ENCODE results near the gene PGBD5. TPM values are rescaled to one million over a fixed set of nuclear protein-coding genes. Genes with fewer than 3 reads are reported as not detected.

PGBD5 gene
- polyA plus RNA-seq, 1 donor (not counting 4 experiments of a cell fraction or from before 2014, with no cell fraction given) = 0.28 TPM

GRCh38 chr1:230383425-230383824 is 42.7 kb downstream of the PGBD5 start:
- H3K4me1 ChIP-seq (ENCODE audit: control insufficient read depth, extremely low read depth, insufficient read depth, low read length) = no peaks in the 10 kb centered on the region
- no peak overlapping the region for H3K27ac ChIP-seq (ENCODE audit: control insufficient read depth, insufficient read depth, low read length)
- no peak overlapping the region for H3K4me3 ChIP-seq (ENCODE audit: control insufficient read depth in 2 of 3, extremely low read depth in 1 of 3, insufficient read depth in 2 of 3, low read depth in 1 of 3, low read length in 3 of 3)
- H3K27me3 ChIP-seq (ENCODE audit: control insufficient read depth, extremely low read depth, insufficient read depth, low read length) = no peaks in the 10 kb centered on the region
- no peaks in the 10 kb centered on the region for H3K9me1 ChIP-seq (ENCODE audit: control insufficient read depth, extremely low read depth, insufficient read depth, low read length)
- H4K20me1 ChIP-seq (ENCODE audit: control insufficient read depth, extremely low read depth, insufficient read depth, low read length) = no peaks in the 10 kb centered on the region
- H3K36me3 ChIP-seq (ENCODE audit: control insufficient read depth in 2 of 2, extremely low read depth in 1 of 2, insufficient read depth in 2 of 2, low read length in 2 of 2) = no peaks in the 10 kb centered on the region
- no peak overlapping the region for H2AFZ ChIP-seq (ENCODE audit: control insufficient read depth, low read length)
- no peak overlapping the region for H3K4me2 ChIP-seq (ENCODE audit: control insufficient read depth, extremely low read depth, insufficient read depth, low read depth, low read length)
- FAIRE-seq (no peak), DNase-seq (ENCODE audit: low read depth, low spot score) (no peak)
- no peak overlapping the region for H3K9ac ChIP-seq (ENCODE audit: control insufficient read depth, extremely low read depth, insufficient read depth, low read length)
- dilution Hi-C loops (cut with MboI; ENCODE audit: extremely low pct_ligation_motif_present, low sequenced_read_pairs) = no loop called here
- TF ChIP-seq CTCF (optimal IDR thresholded peaks at IDR 0.05 in 1 of 3, IDR thresholded peaks at IDR 0.05 in 1 of 3, conservative IDR thresholded peaks at IDR 0.05 in 1 of 3; ENCODE audit: extremely low read depth in 1 of 3, insufficient read depth in 2 of 3, low read length in 3 of 3) (no peak), EZH2 (IDR thresholded peaks at IDR 0.05; ENCODE audit: low read length) (no peak)
- H3K9me3 ChIP-seq (ENCODE audit: control insufficient read depth, low read depth, low read length) = peaks cover 6% of the 10 kb centered on the region
- H3K79me2 ChIP-seq (ENCODE audit: control insufficient read depth, insufficient read depth, low read length) = no peaks in the 10 kb centered on the region

GRCh38 chr1:230382001-230382491 is 44.1 kb downstream of the PGBD5 start:
- Histone ChIP-seq H3K79me2 (ENCODE audit: control insufficient read depth, insufficient read depth, low read length) (no peaks in the 10 kb centered on the region), H3K9ac (ENCODE audit: control insufficient read depth, extremely low read depth, insufficient read depth, low read length) (no peak overlapping the region), H3K4me1 (ENCODE audit: control insufficient read depth, extremely low read depth, insufficient read depth, low read length) (no peaks in the 10 kb centered on the region), H2AFZ (ENCODE audit: control insufficient read depth, low read length) (no peak overlapping the region), H3K4me2 (ENCODE audit: control insufficient read depth, extremely low read depth, insufficient read depth, low read depth, low read length) (no peak overlapping the region), H3K9me1 (ENCODE audit: control insufficient read depth, extremely low read depth, insufficient read depth, low read length) (no peaks in the 10 kb centered on the region), H3K4me3 (ENCODE audit: control insufficient read depth in 2 of 3, extremely low read depth in 1 of 3, insufficient read depth in 2 of 3, low read depth in 1 of 3, low read length in 3 of 3) (no peak overlapping the region), H4K20me1 (ENCODE audit: control insufficient read depth, extremely low read depth, insufficient read depth, low read length) (no peaks in the 10 kb centered on the region), H3K27ac (ENCODE audit: control insufficient read depth, insufficient read depth, low read length) (no peak overlapping the region), H3K9me3 (ENCODE audit: control insufficient read depth, low read depth, low read length) (peaks cover 6% of the 10 kb centered on the region), H3K36me3 (ENCODE audit: control insufficient read depth in 2 of 2, extremely low read depth in 1 of 2, insufficient read depth in 2 of 2, low read length in 2 of 2) (no peaks in the 10 kb centered on the region), H3K27me3 (ENCODE audit: control insufficient read depth, extremely low read depth, insufficient read depth, low read length) (no peaks in the 10 kb centered on the region)
- TF ChIP-seq CTCF (optimal IDR thresholded peaks at IDR 0.05 in 1 of 3, IDR thresholded peaks at IDR 0.05 in 1 of 3, conservative IDR thresholded peaks at IDR 0.05 in 1 of 3; ENCODE audit: extremely low read depth in 1 of 3, insufficient read depth in 2 of 3, low read length in 3 of 3) = no peak
- no peak for TF ChIP-seq EZH2 (IDR thresholded peaks at IDR 0.05; ENCODE audit: low read length)
- DNase-seq (ENCODE audit: low read depth, low spot score) (no peak), FAIRE-seq (no peak)
- dilution Hi-C loops (cut with MboI; ENCODE audit: extremely low pct_ligation_motif_present, low sequenced_read_pairs) = no loop called here

All from keratinocyte (primary cell).